Stimulated activated CD8-positive, alpha-beta memory T cell treated with anti-CD3 and anti-CD28 coated beads, Interleukin-4, amount 100 ng/mL, for 1 hour (primary cell): ENCODE measurements around the gene TIA1.
"Not testable (repeated sequence)": the region's sequence is repeated elsewhere in the genome, so short reads cannot be mapped to it uniquely, and the experiment has no call there.

Source experiments
- DNase-seq, 2 donors: peaks; one replicate each; pipeline ENCODE4 v3.0.0-alpha.2; 2020; ENCODE audit warnings: low read depth in 2 of 2, low spot score in 1 of 2

Gene TIA1

GRCh38 chr2:70248181-70248847 is at the start of gene TIA1:
TSS of gene TIA1 (minus strand) at chr2:70248628. CDS start at chr2:70248430, 198 bp downstream.
- peak; percentile 96 for DNase-seq

- DNase-seq, result not testable (repeated sequence)
Observed at GRCh38 chr2:70297828-70298227, 49.4 kb upstream of the TIA1 start.

GRCh38 chr2:70283500-70284191 is 35.2 kb upstream of the TIA1 start:
- no peak for DNase-seq

- no peak for DNase-seq
Observed at GRCh38 chr2:70282439-70282838, 34.0 kb upstream of the TIA1 start.

- no peak for DNase-seq
Observed at GRCh38 chr2:70280242-70280798, 31.9 kb upstream of the TIA1 start.

- no peak for DNase-seq
Observed at GRCh38 chr2:70270323-70270722, 21.9 kb upstream of the TIA1 start.

- not testable (repeated sequence) for DNase-seq
Observed at GRCh38 chr2:70269422-70270302, 21.2 kb upstream of the TIA1 start.

GRCh38 chr2:70266925-70267324 is 18.5 kb upstream of the TIA1 start:
- not testable (repeated sequence) for DNase-seq

- DNase-seq, result no peak
Observed at GRCh38 chr2:70261501-70261900, 13.1 kb upstream of the TIA1 start.

GRCh38 chr2:70258532-70258875 is 10.1 kb upstream of the TIA1 start:
- no peak for DNase-seq

GRCh38 chr2:70255637-70256314 is 7.3 kb upstream of the TIA1 start:
- no peak for DNase-seq

- DNase-seq, result no peak
Observed at GRCh38 chr2:70250434-70250833, 2.0 kb upstream of the TIA1 start.

- DNase-seq, result no peak
Observed at GRCh38 chr2:70247364-70248180, 856 bp downstream of the TIA1 start.

GRCh38 chr2:70243806-70244584 is 4.4 kb downstream of the TIA1 start:
- DNase-seq, result no peak

GRCh38 chr2:70242552-70242951 is 5.9 kb downstream of the TIA1 start:
- no peak for DNase-seq

GRCh38 chr2:70241340-70241739 is 7.1 kb downstream of the TIA1 start:
- no peak for DNase-seq

- DNase-seq, result no peak
Observed at GRCh38 chr2:70240599-70240998, 7.8 kb downstream of the TIA1 start.

- no peak for DNase-seq
Observed at GRCh38 chr2:70233926-70234325, 14.5 kb downstream of the TIA1 start.

GRCh38 chr2:70226781-70227180 is 21.6 kb downstream of the TIA1 start:
- DNase-seq, result no peak
